Fibroblast of lung (primary cell): ENCODE measurements around the gene KASH5. TPM values are rescaled to one million over a fixed set of nuclear protein-coding genes. Genes with fewer than 3 reads are reported as not detected.
A peak's percentile ranks its signal among the peaks of the same experiment; 100 is the strongest.
"Not testable (repeated sequence)": the region's sequence is repeated elsewhere in the genome, so short reads cannot be mapped to it uniquely, and the experiment has no call there.

Experiments
- DNase-seq, 2 donors: peaks; one replicate each; pipeline versions ENCODE4 v3.0.0 to v3.0.0-alpha.2; 2010; ENCODE audit warnings: low read depth in 2 of 2
- H2AFZ ChIP-seq: 2 replicates; pipeline ENCODE4 v1.5.1; 2012; ENCODE audit warnings: low read length, control low read depth, inconsistent platforms
- H3K27ac ChIP-seq: 2 replicates; pipeline ENCODE4 v1.5.1; 2011; ENCODE audit warnings: low read length, control low read depth; ENCODE audit not compliant: insufficient read depth
- H3K27me3 ChIP-seq: 2 replicates; pipeline ENCODE4 v1.5.1; 2011; ENCODE audit warnings: mild to moderate bottlenecking, low read length; ENCODE audit not compliant: control insufficient read depth, insufficient read depth
- H3K36me3 ChIP-seq: 2 replicates; pipeline ENCODE4 v1.5.1; 2011; ENCODE audit warnings: low read length; ENCODE audit not compliant: control insufficient read depth, insufficient read depth
- H3K4me1 ChIP-seq: 2 replicates; pipeline ENCODE4 v1.5.1; 2011; ENCODE audit warnings: low read length; ENCODE audit not compliant: control insufficient read depth, insufficient read depth; ENCODE audit errors: extremely low read depth
- H3K4me2 ChIP-seq: 2 replicates; pipeline ENCODE4 v1.5.1; 2011; ENCODE audit warnings: low read length, control low read depth; ENCODE audit not compliant: insufficient read depth; ENCODE audit errors: extremely low read depth
- H3K4me3 ChIP-seq, 4 experiments: fragments of 200-600 bp in 1 of 4; sonication (generic) in 1 of 4; replicated peaks in 1 of 4; 2 replicates each; pipeline ENCODE4 v1.5.1; 2011 to 2016; ENCODE audit warnings: low read length in 4 of 4, low read depth in 3 of 4, mild to moderate bottlenecking in 3 of 4, control low read depth in 2 of 4, inconsistent platforms in 1 of 4, mixed read lengths in 1 of 4; ENCODE audit not compliant: insufficient read depth in 1 of 4; ENCODE audit errors: control extremely low read depth in 1 of 4
- H3K79me2 ChIP-seq: 2 replicates; pipeline ENCODE4 v1.5.1; 2012; ENCODE audit warnings: mild to moderate bottlenecking, low read length, inconsistent platforms; ENCODE audit not compliant: control insufficient read depth, insufficient read depth
- H3K9ac ChIP-seq: 2 replicates; pipeline ENCODE4 v1.5.1; 2011; ENCODE audit warnings: mild to moderate bottlenecking, low read length, control low read depth; ENCODE audit not compliant: insufficient read depth
- H3K9me3 ChIP-seq: 2 replicates; pipeline ENCODE4 v1.5.1; 2012; ENCODE audit warnings: low read depth, low read length; ENCODE audit not compliant: control insufficient read depth, insufficient read depth
- H4K20me1 ChIP-seq: 2 replicates; pipeline ENCODE4 v1.5.1; 2011; ENCODE audit warnings: low read length; ENCODE audit not compliant: control insufficient read depth, insufficient read depth; ENCODE audit errors: extremely low read depth
- CTCF ChIP-seq, 2 donors: IDR thresholded peaks in 1 of 2; conservative IDR thresholded peaks in 1 of 2; 1 replicate in 1 of 2; 2 replicates in 1 of 2; pipeline ENCODE4 v1.5.1; 2011 to 2012; ENCODE audit warnings: low read length in 2 of 2, control low read depth in 1 of 2, inconsistent platforms in 1 of 2, low read depth in 1 of 2, mild to moderate bottlenecking in 1 of 2
- EZH2 ChIP-seq: IDR thresholded peaks from 2 replicates; pipeline ENCODE4 v1.5.1; 2012; ENCODE audit warnings: low read length, control low read depth, mild to moderate bottlenecking; ENCODE audit errors: missing control alignments
- polyA plus RNA-seq, 2 donors: library from polyadenylated mRNA; depleted of rRNA in 1 of 2; stranded (reverse) in 1 of 2; unstranded in 1 of 2; fragments of >200 nt; gene quantifications; 2 replicates each; pipeline ENCODE4 v1.2.1, GENCODE V29; 2011 to 2012; ENCODE audit warnings: missing spikeins in 1 of 2
- total RNA-seq: library from RNA; depleted of rRNA; stranded (reverse); fragments of >200 nt; gene quantifications from 2 replicates; pipeline ENCODE4 v1.2.1, GENCODE V29; 2014

KASH5 gene
- total and polyA plus RNA-seq, 2 donors (not counting 1 experiment from before 2014, with no cell fraction given): not detected

DNA sequence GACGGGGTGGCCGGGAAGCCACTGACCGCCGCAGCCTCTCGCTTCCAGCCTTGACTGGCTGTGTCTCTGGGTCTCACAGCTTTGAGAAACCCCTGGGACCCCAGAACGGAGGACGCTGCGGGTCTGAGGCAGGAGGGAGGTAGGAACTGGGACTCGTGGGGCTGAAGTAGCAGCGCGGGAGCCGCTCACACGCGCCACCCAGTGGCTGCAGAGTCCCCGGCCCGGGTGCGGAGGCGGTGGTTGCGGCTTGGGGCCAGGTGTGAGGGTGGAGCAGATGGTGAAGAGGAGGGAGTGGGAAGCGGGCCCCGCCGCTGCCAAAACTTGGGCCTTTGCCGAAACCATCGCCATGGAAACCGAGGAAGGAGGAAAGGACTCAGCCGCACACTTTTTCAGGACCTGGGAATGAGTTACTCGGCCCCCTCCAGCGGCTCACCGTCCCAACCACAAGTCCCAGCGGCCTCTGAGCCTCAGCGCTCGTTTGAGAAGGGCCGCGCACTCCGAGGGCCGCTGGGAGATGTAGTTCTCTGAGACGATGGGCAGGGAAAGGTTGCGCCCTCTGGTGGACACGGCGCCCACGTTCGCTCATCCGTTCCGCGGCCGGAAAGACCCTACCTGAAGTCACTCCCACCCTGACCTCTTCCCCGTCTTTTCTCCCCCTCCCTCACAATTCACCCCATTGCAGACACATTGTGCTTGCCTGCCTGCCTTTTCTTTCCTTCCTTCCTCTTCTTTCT lies 55.5 kb downstream of the KASH5 start:
- Histone ChIP-seq H3K9me3 (no peaks in the 10 kb centered on the region), H3K4me2 (peak overlapping the region; percentile 90), H3K36me3 (peaks cover 3% of the 10 kb centered on the region), H2AFZ (peak overlapping the region; percentile 83), H3K9ac (peak overlapping the region; percentile 44), H3K4me1 (no peaks in the 10 kb centered on the region), H3K79me2 (no peaks in the 10 kb centered on the region), H3K4me3 (peak overlapping the region; percentile 61 to 71 (median 64)), H3K27ac (peak overlapping the region; percentile 23), H4K20me1 (no peaks in the 10 kb centered on the region), H3K27me3 (peaks cover 34% of the 10 kb centered on the region)
- peak; percentile 92 to 94 for DNase-seq
- no peak for TF ChIP-seq EZH2
- peak; percentile 74 to 84 for TF ChIP-seq CTCF (conservative IDR thresholded peaks at IDR 0.05 in 1 of 2, IDR thresholded peaks at IDR 0.05 in 1 of 2; ENCODE audit: low read depth in 1 of 2, low read length in 2 of 2)

- H3K4me3 ChIP-seq, H3K9me3 ChIP-seq, H3K79me2 ChIP-seq, H3K27ac ChIP-seq, H3K4me1 ChIP-seq, H3K36me3 ChIP-seq, H3K9ac ChIP-seq, H4K20me1 ChIP-seq, DNase-seq: not testable (repeated sequence)
- peak overlapping the region; percentile 90 for H3K4me2 ChIP-seq
- H2AFZ ChIP-seq: peak overlapping the region; percentile 24
- peaks cover 27% of the 10 kb centered on the region for H3K27me3 ChIP-seq
Observed at GRCh38 chr19:49444100-49444700, 56.2 kb downstream of the KASH5 start.

DNA sequence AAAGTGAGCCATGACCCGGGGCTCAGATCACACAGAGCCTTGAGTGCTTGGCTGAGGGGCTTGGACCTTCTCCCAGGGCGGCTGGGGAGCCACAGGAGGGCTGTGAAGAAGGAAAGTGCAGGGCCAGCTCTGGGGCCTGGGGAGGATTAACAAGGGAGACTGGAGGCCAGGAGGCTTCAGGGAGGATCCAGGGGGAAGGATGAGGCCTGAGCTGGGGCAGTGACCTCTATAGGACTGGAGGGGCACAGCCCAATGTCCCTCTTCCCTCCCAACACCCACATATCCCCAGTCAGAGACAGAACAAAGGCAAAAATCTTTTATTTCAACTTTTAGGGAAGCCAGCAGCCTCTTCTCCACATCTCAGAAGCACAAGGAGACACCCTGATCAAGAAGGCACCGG lies 57.9 kb downstream of the KASH5 start:
- H3K27me3 ChIP-seq: peaks cover 10% of the 10 kb centered on the region
- H3K4me1 ChIP-seq: peaks cover 3% of the 10 kb centered on the region
- peaks cover 6% of the 10 kb centered on the region for H3K79me2 ChIP-seq
- DNase-seq: no peak
- no peaks in the 10 kb centered on the region for H3K9me3 ChIP-seq
- no peak overlapping the region for H3K4me3 ChIP-seq
- peaks cover 6% of the 10 kb centered on the region for H3K36me3 ChIP-seq
- no peaks in the 10 kb centered on the region for H4K20me1 ChIP-seq
- H3K4me2 ChIP-seq: no peak overlapping the region
- no peak overlapping the region for H3K27ac ChIP-seq
- H3K9ac ChIP-seq: no peak overlapping the region
- no peak overlapping the region for H2AFZ ChIP-seq
- no peak for TF ChIP-seq EZH2
- no peak for TF ChIP-seq CTCF (conservative IDR thresholded peaks at IDR 0.05 in 1 of 2, IDR thresholded peaks at IDR 0.05 in 1 of 2; ENCODE audit: low read depth in 1 of 2, low read length in 2 of 2)
